ENCODE results near the gene ZNF614. TPM values are rescaled to one million over a fixed set of nuclear protein-coding genes. Genes with fewer than 3 reads are reported as not detected.

The ZNF614 gene
- total and polyA plus RNA-seq, 10 of the 15 experiments (the other 5 are each of a cell fraction or from before 2014, with no cell fraction given), result 3.9 to 16.0 (median 9.6) TPM

- H3K27ac ChIP-seq (ENCODE audit: control insufficient read depth, insufficient read depth), result peak within 1 kb of the TSS; percentile 85
- CTCF ChIA-PET, result interaction anchor here (0.6 kb wide), 1 partner anchor 20 kb away, joined by 3 read pairs; no protein-coding TSS in a partner anchor
- RAD21 ChIA-PET (ENCODE audit: unreplicated experiment), result no interaction called here
- H3K79me2 ChIP-seq (ENCODE audit: control insufficient read depth, insufficient read depth, low read length), result peaks cover 16% of the 10 kb centered on the region
- peak; percentile 99 for FAIRE-seq
- TSS peak; percentile 77 for BruUV-seq (replicated peaks)
- peaks cover 13% of the 10 kb centered on the region; the same call in 2 of the 3 replicates for H3K9me3 ChIP-seq (replicated peaks; ENCODE audit: control insufficient read depth, insufficient read depth, low read length)
- H3K27me3 ChIP-seq (replicated peaks in 1 of 2; ENCODE audit: control insufficient read depth in 2 of 2, insufficient read depth in 2 of 2, low read length in 1 of 2), result no peaks in the 10 kb centered on the region
- 11% methylated on average over 33 of the region's 33 CpGs for WGBS (ENCODE audit: insufficient coverage, insufficient replicate concordance, low lambda C conversion rate, missing lambda C conversion rate)
- H3K36me3 ChIP-seq (ENCODE audit: control insufficient read depth in 2 of 2, insufficient read depth in 2 of 2, low read length in 1 of 2), result no peaks in the 10 kb centered on the region; a peak in 1 of 4 replicates
- H3K9ac ChIP-seq (ENCODE audit: control insufficient read depth, insufficient read depth, low read length), result peak within 1 kb of the TSS; percentile 97
- peak within 1 kb of the TSS; percentile 94 for H3K4me3 ChIP-seq
- peak; percentile 98 for ATAC-seq
- H2AFZ ChIP-seq (ENCODE audit: control insufficient read depth, low read depth, low read length), result peak within 1 kb of the TSS; percentile 98
- DNase-seq (ENCODE audit: low read depth, low spot score), result peak; percentile 84
- no peaks in the 10 kb centered on the region for H3K4me1 ChIP-seq (ENCODE audit: control insufficient read depth, insufficient read depth, low read length)
- SMC1A ChIA-PET (ENCODE audit: uncharacterized antibody, unreplicated experiment), result no interaction called here
- in situ Hi-C loops (cut with MboI), result no loop called here
- H4K20me1 ChIP-seq (ENCODE audit: control insufficient read depth, insufficient read depth), result no peaks in the 10 kb centered on the region
- H3K4me2 ChIP-seq (ENCODE audit: control insufficient read depth, insufficient read depth), result peak within 1 kb of the TSS; percentile 74
- intact Hi-C loops (cut with micrococcal nuclease; ENCODE audit: unreplicated experiment), result loop anchor here (1.0 to 2.0 kb wide), 2 partner anchors 22 to 60 kb away; partner anchors contain the start of genes ZNF613 and ZNF615
- POLR2A ChIA-PET, result no interaction called here
- TF ChIP-seq BMI1 (IDR thresholded peaks at IDR 0.05; ENCODE audit: borderline replicate concordance) (no peak), IRF4 (IDR thresholded peaks at IDR 0.05; ENCODE audit: low read depth, low read length) (no peak), MTA3 (IDR thresholded peaks at IDR 0.05; ENCODE audit: borderline replicate concordance, low read length) (no peak), MEF2B (IDR thresholded peaks at IDR 0.05; ENCODE audit: partially characterized antibody, poor library complexity, severe bottlenecking) (no peak), CBX3 (IDR thresholded peaks at IDR 0.05; ENCODE audit: borderline replicate concordance, low read depth) (no peak), ZBTB33 (IDR thresholded peaks at IDR 0.05) (peak; percentile 50; the same call in 1 of the 2 replicates), POU2F2 (IDR thresholded peaks at IDR 0.05; ENCODE audit: borderline replicate concordance, low read depth, low read length) (peak; percentile 37; the same call in 1 of the 3 replicates), ZNF622 (IDR thresholded peaks at IDR 0.05) (no peak), TCF12 (IDR thresholded peaks at IDR 0.05; ENCODE audit: low read depth, low read length) (no peak), SREBF2 (IDR thresholded peaks at IDR 0.05; ENCODE audit: low read length) (no peak), ZBTB4 (CRISPR knock-in tag; IDR thresholded peaks at IDR 0.05) (no peak), USF2 (IDR thresholded peaks at IDR 0.05; ENCODE audit: borderline replicate concordance, low read depth, low read length) (no peak), MXI1 (IDR thresholded peaks at IDR 0.05; ENCODE audit: low read depth, low read length) (peak; percentile 76; the same call in 1 of the 2 replicates), RB1 (IDR thresholded peaks at IDR 0.05; ENCODE audit: borderline replicate concordance) (no peak), ESRRA (IDR thresholded peaks at IDR 0.05; ENCODE audit: low read length) (no peak; the same call in 1 of the 2 replicates), RCOR1 (conservative IDR thresholded peaks at IDR 0.05; ENCODE audit: low read depth, low read length) (peak; percentile 99), CEBPB (IDR thresholded peaks at IDR 0.05; ENCODE audit: borderline replicate concordance in 1 of 2, low read depth in 2 of 2, low read length in 2 of 2) (no peak), BRCA1 (IDR thresholded peaks at IDR 0.05; ENCODE audit: low read depth, low read length) (no peak)
Observed at GRCh38 chr19:51986309-51987291, 41.6 kb downstream of the ZNF614 start, which contains the start of gene ZNF350. ZNF350 (minus strand) TSS chr19:51986840; CDS start chr19:51974360, 12,480 bp downstream.

Measured in GM12878 (cell line).